Mesenchymal stem cell (in vitro differentiated cells and primary cell): ENCODE data around the gene OR2AK2.

Experiments used
- DNase-seq: peaks from one replicate; pipeline ENCODE4 v3.0.0-alpha.2; 2013
- H2AFZ ChIP-seq: one replicate; pipeline ENCODE4 v1.6.1; 2013; ENCODE audit warnings: low read depth, mild to moderate bottlenecking, control low read depth, inconsistent platforms, low read length, moderate library complexity
- H2AK5ac ChIP-seq: 2 replicates; pipeline ENCODE4 v1.6.1; 2013; ENCODE audit warnings: low read length, moderate library complexity, mild to moderate bottlenecking, inconsistent platforms; ENCODE audit not compliant: severe bottlenecking
- H2BK120ac ChIP-seq: one replicate; pipeline ENCODE4 v1.6.1; 2013; ENCODE audit warnings: low read depth, mild to moderate bottlenecking, inconsistent platforms, low read length, moderate library complexity
- H2BK12ac ChIP-seq, 2 experiments: one replicate each; pipeline ENCODE4 v1.6.1; 2013; ENCODE audit warnings: inconsistent platforms in 2 of 2, low read length in 2 of 2, mild to moderate bottlenecking in 2 of 2, moderate library complexity in 2 of 2, control low read depth in 1 of 2
- H2BK15ac ChIP-seq: one replicate; pipeline ENCODE4 v1.6.1; 2013; ENCODE audit warnings: mild to moderate bottlenecking, low read depth, inconsistent platforms; ENCODE audit not compliant: poor library complexity, severe bottlenecking
- H2BK5ac ChIP-seq: 2 replicates; pipeline ENCODE4 v1.6.1; 2013; ENCODE audit warnings: low read depth, mild to moderate bottlenecking, low read length, control low read depth, inconsistent platforms; ENCODE audit not compliant: poor library complexity, severe bottlenecking
- H3K14ac ChIP-seq, 2 experiments: one replicate each; pipeline ENCODE4 v1.6.1; 2013; ENCODE audit warnings: inconsistent platforms in 2 of 2, low read length in 2 of 2, control low read depth in 1 of 2, mild to moderate bottlenecking in 1 of 2, moderate library complexity in 1 of 2
- H3K18ac ChIP-seq, 2 experiments: one replicate each; pipeline ENCODE4 v1.6.1; 2013; ENCODE audit warnings: inconsistent platforms in 2 of 2, low read length in 2 of 2, control low read depth in 1 of 2, low read depth in 1 of 2, mild to moderate bottlenecking in 1 of 2
- H3K23ac ChIP-seq, 2 experiments: one replicate each; pipeline ENCODE4 v1.6.1; 2013; ENCODE audit warnings: inconsistent platforms in 2 of 2, low read length in 2 of 2, mild to moderate bottlenecking in 2 of 2, moderate library complexity in 2 of 2, control low read depth in 1 of 2
- H3K27ac ChIP-seq: 2 replicates; pipeline ENCODE4 v1.5.1; 2013; ENCODE audit warnings: mild to moderate bottlenecking, moderate library complexity, low read length, control low read depth, inconsistent platforms; ENCODE audit not compliant: poor library complexity, severe bottlenecking
- H3K27me3 ChIP-seq, 2 experiments: 2 replicates each; pipeline versions ENCODE4 v1.6.1 to v1.7.0; 2013; ENCODE audit warnings: low read length in 2 of 2, mild to moderate bottlenecking in 2 of 2, moderate library complexity in 2 of 2, control low read depth in 1 of 2, inconsistent platforms in 1 of 2; ENCODE audit not compliant: control insufficient read depth in 1 of 2, insufficient read depth in 1 of 2
- H3K36me3 ChIP-seq, 2 experiments: 2 replicates each; pipeline versions ENCODE4 v1.6.1 to v1.7.0; 2013; ENCODE audit warnings: low read length in 2 of 2, control low read depth in 1 of 2, inconsistent platforms in 1 of 2, low read depth in 1 of 2, mild to moderate bottlenecking in 1 of 2; ENCODE audit not compliant: insufficient read depth in 2 of 2, control insufficient read depth in 1 of 2
- H3K4ac ChIP-seq, 2 experiments: one replicate each; pipeline ENCODE4 v1.6.1; 2013; ENCODE audit warnings: inconsistent platforms in 2 of 2, low read length in 2 of 2, mild to moderate bottlenecking in 2 of 2, moderate library complexity in 2 of 2, control low read depth in 1 of 2, low read depth in 1 of 2
- H3K4me1 ChIP-seq: 2 replicates; pipeline ENCODE4 v1.6.1; 2013; ENCODE audit warnings: low read depth, low read length, control low read depth; ENCODE audit not compliant: control insufficient read depth, insufficient read depth
- H3K4me2 ChIP-seq: 2 replicates; pipeline ENCODE4 v1.6.1; 2013; ENCODE audit warnings: low read length, mild to moderate bottlenecking, inconsistent platforms; ENCODE audit not compliant: poor library complexity, severe bottlenecking
- H3K4me3 ChIP-seq, 2 experiments: 2 replicates each; pipeline versions ENCODE4 v1.5.1 to v1.7.0; 2013; ENCODE audit warnings: low read length in 2 of 2, mild to moderate bottlenecking in 2 of 2, control low read depth in 1 of 2, low read depth in 1 of 2; ENCODE audit not compliant: insufficient read depth in 1 of 2
- H3K79me1 ChIP-seq: replicated peaks from 2 replicates; pipeline ENCODE4 v1.6.1; 2013; ENCODE audit warnings: mild to moderate bottlenecking, control low read depth, low read length, inconsistent platforms; ENCODE audit not compliant: poor library complexity, severe bottlenecking
- H3K9ac ChIP-seq: 2 replicates; pipeline ENCODE4 v1.7.0; 2013; ENCODE audit warnings: mild to moderate bottlenecking, low read length, moderate library complexity
- H3K9me3 ChIP-seq: 2 replicates; pipeline ENCODE4 v1.7.0; 2013; ENCODE audit warnings: mild to moderate bottlenecking, low read length; ENCODE audit not compliant: control insufficient read depth
- H4K8ac ChIP-seq: one replicate; pipeline ENCODE4 v1.6.1; 2013; ENCODE audit warnings: inconsistent platforms, mild to moderate bottlenecking, low read length, moderate library complexity
- H4K91ac ChIP-seq: one replicate; pipeline ENCODE4 v1.6.1; 2013; ENCODE audit warnings: mild to moderate bottlenecking, low read length, inconsistent platforms
- WGBS: methylation state at CpG from one replicate; pipeline ENCODE4 v1.1.7; 2013; ENCODE audit warnings: mixed read lengths; 5-methylcytosine and 5-hydroxymethylcytosine counted together

Gene OR2AK2

DNA sequence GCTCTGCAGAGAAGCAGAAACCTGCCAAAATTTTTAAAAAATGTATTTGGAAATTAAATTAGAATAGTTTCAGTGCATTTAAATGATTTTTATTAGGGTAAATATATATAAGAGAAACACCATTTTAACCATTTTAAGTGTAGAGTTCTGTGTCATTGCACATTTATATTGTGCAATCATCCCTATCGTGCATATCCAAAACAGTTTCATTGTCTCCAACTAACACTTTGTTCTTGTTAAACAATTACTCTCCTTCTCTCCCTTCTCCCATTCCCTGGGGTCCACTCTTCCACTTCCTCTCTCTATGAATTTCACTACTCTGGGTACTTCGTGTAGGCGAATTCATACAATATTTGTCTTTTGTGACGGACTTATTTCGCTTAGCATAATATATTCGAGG, 22.4 kb upstream of the OR2AK2 start:
- Histone ChIP-seq H2BK5ac (no peak overlapping the region), H3K9ac (no peak overlapping the region), H3K4me3 (no peak overlapping the region), H3K4me2 (no peak overlapping the region), H3K23ac (no peak overlapping the region), H3K18ac (no peak overlapping the region), H3K4me1 (no peaks in the 10 kb centered on the region), H4K91ac (no peak overlapping the region), H3K4ac (no peak overlapping the region), H2AFZ (no peak overlapping the region), H3K27me3 (no peaks in the 10 kb centered on the region), H3K36me3 (no peaks in the 10 kb centered on the region), H2BK15ac (no peak overlapping the region), H4K8ac (no peak overlapping the region), H3K27ac (no peak overlapping the region), H3K79me1 (no peaks in the 10 kb centered on the region), H2AK5ac (no peak overlapping the region), H2BK120ac (no peak overlapping the region), H3K14ac (no peak overlapping the region), H3K9me3 (peaks cover 31% of the 10 kb centered on the region), H2BK12ac (no peak overlapping the region)
- no peak for DNase-seq
- 93% methylated on average over 3 of the region's 6 CpGs for WGBS

DNA sequence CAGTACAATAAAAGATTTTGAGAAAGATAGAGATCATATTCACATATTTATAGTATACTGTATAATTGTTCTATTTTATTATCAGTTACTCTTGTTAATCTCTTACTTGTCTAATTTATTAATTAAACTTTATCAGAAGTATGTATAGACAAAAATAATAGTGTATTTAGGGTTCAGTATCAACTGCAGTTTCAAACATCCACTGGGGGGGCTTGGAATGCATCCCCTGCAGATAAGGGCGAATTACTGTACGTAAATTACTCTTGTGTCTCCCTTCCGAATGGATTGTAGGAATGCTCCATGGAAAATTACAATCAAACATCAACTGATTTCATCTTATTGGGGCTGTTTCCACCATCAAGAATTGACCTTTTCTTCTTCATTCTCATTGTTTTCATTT, 16.5 kb upstream of the OR2AK2 start, which contains the start of gene OR2L8:
Gene OR2L8 (plus strand): TSS at position 301 of the 400 bp plus-strand sequence. CDS start 0 bp downstream, at position 301.
- no peak within 1 kb of the TSS for H3K4me3 ChIP-seq
- H2BK12ac ChIP-seq, result no peak within 1 kb of the TSS
- H3K23ac ChIP-seq, result no peak within 1 kb of the TSS
- H3K4me2 ChIP-seq, result no peak within 1 kb of the TSS
- DNase-seq, result no peak
- peaks cover 25% of the 10 kb centered on the region for H3K9me3 ChIP-seq
- H2BK120ac ChIP-seq, result no peak within 1 kb of the TSS
- H3K79me1 ChIP-seq, result no peaks in the 10 kb centered on the region
- H3K4ac ChIP-seq, result no peak within 1 kb of the TSS
- H3K27ac ChIP-seq, result no peak within 1 kb of the TSS
- no peaks in the 10 kb centered on the region for H3K4me1 ChIP-seq
- no peak within 1 kb of the TSS for H2AK5ac ChIP-seq
- H2AFZ ChIP-seq, result no peak within 1 kb of the TSS
- no peak within 1 kb of the TSS for H3K9ac ChIP-seq
- no peaks in the 10 kb centered on the region for H3K36me3 ChIP-seq
- no peak within 1 kb of the TSS for H2BK15ac ChIP-seq
- no peak within 1 kb of the TSS for H2BK5ac ChIP-seq
- H3K27me3 ChIP-seq, result no peaks in the 10 kb centered on the region
- H4K91ac ChIP-seq, result no peak within 1 kb of the TSS
- WGBS, result 77% methylated on average over 3 of the region's 3 CpGs
- no peak within 1 kb of the TSS for H3K18ac ChIP-seq
- H3K14ac ChIP-seq, result no peak within 1 kb of the TSS
- no peak within 1 kb of the TSS for H4K8ac ChIP-seq

DNA sequence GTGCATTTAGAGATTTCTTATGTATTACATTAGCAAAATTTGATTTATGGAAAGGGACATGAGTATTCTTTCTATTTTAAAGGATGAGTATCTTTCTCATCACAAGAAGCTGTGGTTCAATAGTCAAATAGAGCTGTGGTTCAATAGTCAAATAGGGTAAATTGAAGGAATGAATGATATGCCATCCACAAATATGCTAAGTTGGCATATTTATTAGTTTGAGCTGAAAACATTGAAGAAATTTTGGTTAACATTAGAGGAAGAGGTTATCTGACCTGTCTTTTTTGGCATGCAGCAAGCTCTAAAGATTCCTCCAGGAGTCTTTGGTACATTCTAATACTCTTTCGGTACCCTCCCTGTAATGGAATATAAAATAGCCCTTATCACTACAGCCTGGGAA, 11.6 kb upstream of the OR2AK2 start:
- Histone ChIP-seq H3K18ac (no peak overlapping the region), H2BK15ac (no peak overlapping the region), H3K9me3 (peaks cover 11% of the 10 kb centered on the region), H4K8ac (no peak overlapping the region), H3K4me3 (no peak overlapping the region), H3K27me3 (no peaks in the 10 kb centered on the region), H2AK5ac (no peak overlapping the region), H3K27ac (no peak overlapping the region), H4K91ac (no peak overlapping the region), H2AFZ (no peak overlapping the region), H3K9ac (no peak overlapping the region), H3K4ac (no peak overlapping the region), H3K36me3 (no peaks in the 10 kb centered on the region), H3K4me2 (no peak overlapping the region), H3K14ac (no peak overlapping the region), H3K23ac (no peak overlapping the region), H2BK12ac (no peak overlapping the region), H2BK120ac (no peak overlapping the region), H3K4me1 (no peaks in the 10 kb centered on the region), H3K79me1 (no peaks in the 10 kb centered on the region), H2BK5ac (no peak overlapping the region)
- WGBS, result 100% methylated on average over 1 of the region's 1 CpG
- DNase-seq, result no peak

DNA sequence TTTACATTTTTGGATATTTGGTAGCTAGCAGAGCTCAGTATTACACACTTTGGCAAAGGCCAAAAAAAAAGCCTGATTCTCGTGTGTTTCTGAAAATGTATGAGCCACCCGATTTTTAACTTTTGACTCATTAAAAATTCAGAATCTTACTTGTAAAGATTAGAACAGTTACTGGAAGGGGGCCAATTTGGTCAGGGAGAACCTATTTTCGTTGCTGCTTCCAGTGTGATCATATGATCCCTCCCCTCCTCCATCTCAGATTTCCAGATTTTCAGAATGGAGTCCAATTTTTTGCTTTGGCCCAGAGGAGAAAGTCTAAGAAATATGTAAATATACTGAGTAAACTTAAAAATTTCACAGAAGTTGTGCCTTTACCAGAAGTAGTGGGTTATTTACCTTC, 3.2 kb upstream of the OR2AK2 start:
- H3K4me2 ChIP-seq, result no peak overlapping the region
- WGBS, result 20% methylated on average over 1 of the region's 3 CpGs
- H2BK15ac ChIP-seq, result no peak overlapping the region
- no peak overlapping the region for H2AK5ac ChIP-seq
- H3K9ac ChIP-seq, result no peak overlapping the region
- DNase-seq, result no peak
- no peak overlapping the region for H3K18ac ChIP-seq
- no peak overlapping the region for H4K8ac ChIP-seq
- no peak overlapping the region for H2AFZ ChIP-seq
- peaks cover 18% of the 10 kb centered on the region for H3K9me3 ChIP-seq
- no peaks in the 10 kb centered on the region for H3K79me1 ChIP-seq
- no peaks in the 10 kb centered on the region for H3K27me3 ChIP-seq
- H3K4me3 ChIP-seq, result no peak overlapping the region
- H3K4me1 ChIP-seq, result no peaks in the 10 kb centered on the region
- H3K23ac ChIP-seq, result no peak overlapping the region
- H2BK120ac ChIP-seq, result no peak overlapping the region
- H3K14ac ChIP-seq, result no peak overlapping the region
- no peak overlapping the region for H2BK12ac ChIP-seq
- H4K91ac ChIP-seq, result no peak overlapping the region
- H3K36me3 ChIP-seq, result no peaks in the 10 kb centered on the region
- no peak overlapping the region for H2BK5ac ChIP-seq
- H3K4ac ChIP-seq, result no peak overlapping the region
- no peak overlapping the region for H3K27ac ChIP-seq
